GM12878 (cell line): ENCODE results near the gene DHDDS. TPM values are rescaled to one million over a fixed set of nuclear protein-coding genes. Genes with fewer than 3 reads are reported as not detected.
A peak's percentile ranks its signal among the peaks of the same experiment; 100 is the strongest.

Experiments
- ATAC-seq: fragments of 200-7000 bp; cut with Tn5 transposase; 3 replicates; pipeline ENCODE4 v1.9.1; 2020; ENCODE audit warnings: mild to moderate bottlenecking, moderate library complexity
- BruUV-seq: library from RNA; stranded (reverse); fragments of 400-500 nt; replicated peaks from 2 replicates; lab custom pipeline; 2021; lab: Mats Ljungman, UMichigan
- CTCF ChIA-PET: fragments of 300-600 bp; sonication (Branson Sonifier 250); formaldehyde crosslinking; extraction: SDS; loops from one replicate; lab custom pipeline; 2021; ENCODE audit warnings: inconsistent platforms; lab: Yijun Ruan, JAX
- POLR2A ChIA-PET: fragments of 350-600 bp; formaldehyde crosslinking; extraction: SDS; loops from one replicate; lab custom pipeline; 2021; ENCODE audit warnings: inconsistent platforms; lab: Charles Lee
- RAD21 ChIA-PET: fragments of 300-600 bp; sonication (Branson Sonifier 250); formaldehyde crosslinking; loops from one replicate; lab custom pipeline; 2023; ENCODE audit warnings: antibody characterized with exemption; ENCODE audit not compliant: unreplicated experiment; lab: Charles Lee
- SMC1A ChIA-PET: fragments of 300-600 bp; sonication (Branson Sonifier 250); formaldehyde crosslinking; loops from one replicate; lab custom pipeline; 2023; ENCODE audit not compliant: unreplicated experiment, uncharacterized antibody; lab: Charles Lee
- DNase-seq: peaks from one replicate; pipeline ENCODE4 v3.0.0-alpha.2; 2011; ENCODE audit warnings: low read depth, low spot score
- FAIRE-seq: peaks from 3 replicates; lab custom pipeline; 2011; peaks lifted over from hg19 to GRCh38; lab: Jason Lieb, UNC
- H2AFZ ChIP-seq: 2 replicates; pipeline ENCODE4 v1.6.0; 2011; ENCODE audit warnings: low read depth, low read length, control low read depth; ENCODE audit not compliant: control insufficient read depth
- H3K27ac ChIP-seq: 2 replicates; pipeline ENCODE4 v1.5.1; 2011; ENCODE audit warnings: control low read depth; ENCODE audit not compliant: control insufficient read depth, insufficient read depth
- H3K27me3 ChIP-seq, 2 experiments: replicated peaks in 1 of 2; 2 replicates each; pipeline versions ENCODE4 v1.6.0 to v1.6.1; 2011; ENCODE audit warnings: low read length in 1 of 2; ENCODE audit not compliant: control insufficient read depth in 2 of 2, insufficient read depth in 2 of 2
- H3K36me3 ChIP-seq, 2 experiments: 2 replicates each; pipeline ENCODE4 v1.5.1; 2011; ENCODE audit warnings: low read length in 1 of 2; ENCODE audit not compliant: control insufficient read depth in 2 of 2, insufficient read depth in 2 of 2
- H3K4me1 ChIP-seq: 2 replicates; pipeline ENCODE4 v1.6.1; 2011; ENCODE audit warnings: mild to moderate bottlenecking, low read length, moderate library complexity, mixed read lengths; ENCODE audit not compliant: control insufficient read depth, insufficient read depth
- H3K4me2 ChIP-seq: 2 replicates; pipeline ENCODE4 v1.6.0; 2011; ENCODE audit warnings: control low read depth; ENCODE audit not compliant: control insufficient read depth, insufficient read depth
- H3K4me3 ChIP-seq: fragments of 200-600 bp; sonication (generic); 2 replicates; pipeline ENCODE4 v1.5.1; 2016
- H3K79me2 ChIP-seq: 2 replicates; pipeline ENCODE4 v1.6.0; 2011; ENCODE audit warnings: low read length; ENCODE audit not compliant: control insufficient read depth, insufficient read depth
- H3K9ac ChIP-seq: 2 replicates; pipeline ENCODE4 v1.8.0; 2011; ENCODE audit warnings: low read length, control low read depth, mixed read lengths; ENCODE audit not compliant: control insufficient read depth, insufficient read depth
- H3K9me3 ChIP-seq: replicated peaks from 3 replicates; pipeline ENCODE4 v1.5.1; 2011; ENCODE audit warnings: mild to moderate bottlenecking, low read length; ENCODE audit not compliant: control insufficient read depth, insufficient read depth
- H4K20me1 ChIP-seq: 2 replicates; pipeline ENCODE4 v1.6.0; 2011; ENCODE audit not compliant: control insufficient read depth, insufficient read depth
- ATF7 ChIP-seq: fragments of 450-650 bp; IDR thresholded peaks from 2 replicates; pipeline ENCODE4 v1.6.1; 2016; ENCODE audit warnings: low read depth, mild to moderate bottlenecking
- CBX5 ChIP-seq: sonication (generic); IDR thresholded peaks from 2 replicates; pipeline ENCODE4 v1.6.1; 2016; ENCODE audit warnings: low read depth, moderate library complexity, mild to moderate bottlenecking, inconsistent platforms
- ESRRA ChIP-seq: IDR thresholded peaks from 2 replicates; pipeline ENCODE4 v1.6.1; 2012; ENCODE audit warnings: mild to moderate bottlenecking, low read length, improper control_type of control experiment
- HDAC2 ChIP-seq: fragments of 200-600 bp; sonication (generic); IDR thresholded peaks from 2 replicates; pipeline ENCODE4 v1.6.1; 2017
- IKZF1 ChIP-seq: fragments of 450-650 bp; conservative IDR thresholded peaks from 2 replicates; pipeline ENCODE4 v1.6.1; 2017; ENCODE audit warnings: antibody characterized with exemption, mild to moderate bottlenecking
- JUND ChIP-seq: IDR thresholded peaks from 2 replicates; pipeline ENCODE4 v1.6.1; 2012; ENCODE audit warnings: low read depth, mild to moderate bottlenecking, low read length, improper control_type of control experiment, moderate library complexity
- NFYA ChIP-seq: IDR thresholded peaks from 2 replicates; pipeline ENCODE4 v1.6.1; 2011; ENCODE audit warnings: low read depth, mild to moderate bottlenecking, low read length, improper control_type of control experiment, borderline replicate concordance
- TARDBP ChIP-seq: IDR thresholded peaks from 2 replicates; pipeline ENCODE4 v1.6.1; 2016; ENCODE audit warnings: borderline replicate concordance
- TCF3 ChIP-seq: IDR thresholded peaks from 2 replicates; pipeline ENCODE4 v1.6.1; 2012; ENCODE audit warnings: low read depth, mild to moderate bottlenecking, low read length, borderline replicate concordance; ENCODE audit not compliant: insufficient read depth
- WGBS: methylation state at CpG from one replicate; pipeline ENCODE4 v1.1.6; 2016; ENCODE audit warnings: low lambda C conversion rate; ENCODE audit not compliant: insufficient replicate concordance, insufficient coverage; ENCODE audit errors: missing lambda C conversion rate; 5-methylcytosine and 5-hydroxymethylcytosine counted together
- in situ Hi-C: fragments of 300-500 bp; cut with MboI; formaldehyde crosslinking; loops from 9 replicates; pipeline ENCODE4 v1.14.3; 2018; ENCODE audit warnings: mixed read lengths
- intact Hi-C: fragments of 100-400 bp; cut with micrococcal nuclease; formaldehyde crosslinking; loops from one replicate; pipeline ENCODE4 v1.14.2; 2022; ENCODE audit not compliant: unreplicated experiment
- polyA plus RNA-seq, 11 experiments: library from polyadenylated mRNA; depleted of rRNA in 4 of 11; unstranded in 6 of 11; stranded (reverse) in 5 of 11; fragments of >200 nt; fragmentation: Nextera tagmentation in 4 of 11; fragmentation: Illumina TruSeq in 1 of 11; extraction: Ambion mirVana in 4 of 11; extraction: Trizol in 1 of 11; gene quantifications; 1 replicate in 1 of 11; 2 replicates in 10 of 11; pipeline versions ENCODE4 v1.2.1 to v1.2.3, GENCODE V29; 2011 to 2016; ENCODE audit warnings: inconsistent platforms in 2 of 11, missing spikeins in 2 of 11, low read depth in 1 of 11
- total RNA-seq, 4 experiments: library from RNA; depleted of rRNA in 3 of 4; stranded (reverse); fragments of >200 nt in 3 of 4; fragmentation: Illumina TruSeq in 1 of 4; extraction: Trizol in 1 of 4; gene quantifications; 2 replicates each; pipeline versions ENCODE4 v1.2.1 to v1.2.3, GENCODE V29; 2013 to 2021
- TF ChIP-seq, protein P1 (sequence below): IDR thresholded peaks from 2 replicates; pipeline ENCODE4 v1.6.1; 2011; ENCODE audit warnings: low read depth, low read length, improper control_type of control experiment, borderline replicate concordance
- TF ChIP-seq, protein P2 (sequence below): fragments of 450-650 bp; IDR thresholded peaks from 2 replicates; pipeline ENCODE4 v1.6.1; 2017; ENCODE audit warnings: mild to moderate bottlenecking, moderate library complexity
- TF ChIP-seq, protein P3 (sequence below), 3 experiments: IDR thresholded peaks in 2 of 3; conservative IDR thresholded peaks in 1 of 3; 2 replicates each; pipeline ENCODE4 v1.5.1; 2011; ENCODE audit warnings: low read depth in 3 of 3, low read length in 3 of 3, mild to moderate bottlenecking in 3 of 3, control low read depth in 2 of 3, moderate library complexity in 2 of 3, inconsistent platforms in 1 of 3, mixed read lengths in 1 of 3; ENCODE audit not compliant: control insufficient read depth in 2 of 3, insufficient read depth in 1 of 3; ENCODE audit errors: extremely low read depth in 1 of 3
- TF ChIP-seq, protein P4 (sequence below): IDR thresholded peaks from 2 replicates; pipeline ENCODE4 v1.6.1; 2012; ENCODE audit warnings: low read depth, low read length, improper control_type of control experiment

The DHDDS gene
- total and polyA plus RNA-seq, 10 of the 15 experiments (the other 5 are each of a cell fraction or from before 2014, with no cell fraction given), result 22.7 to 47.5 (median 36.4) TPM

DNA sequence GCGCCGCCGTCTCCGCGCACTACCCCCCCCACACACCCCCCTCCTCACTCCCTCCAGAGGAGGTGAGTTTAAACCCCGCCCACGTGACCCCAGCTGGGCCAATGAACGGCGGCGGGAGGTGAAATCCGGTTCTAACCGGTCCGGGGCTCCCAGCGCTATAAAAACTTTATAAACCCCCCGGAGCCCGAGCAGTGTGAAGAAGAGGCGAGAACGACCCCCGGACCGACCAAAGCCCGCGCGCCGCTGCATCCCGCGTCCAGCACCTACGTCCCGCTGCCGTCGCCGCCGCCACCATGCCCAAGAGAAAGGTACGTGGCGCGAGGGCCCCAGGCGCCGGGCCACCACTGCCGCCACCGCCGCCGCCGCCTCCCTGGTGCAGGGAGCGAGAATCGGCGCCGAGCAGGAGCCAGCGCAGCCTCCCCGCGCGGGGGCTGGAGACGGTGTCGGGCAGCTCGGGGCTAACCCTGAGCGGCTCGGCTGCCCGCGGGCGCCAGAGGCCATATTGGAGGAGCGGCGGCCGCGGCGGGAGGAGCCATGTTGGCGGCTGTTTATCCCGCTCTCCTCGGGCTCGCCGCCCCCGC lies 40.3 kb downstream of the DHDDS start, which contains the start of gene HMGN2:
HMGN2 (plus strand) TSS at position 121 of the 581 bp plus-strand sequence; CDS start at position 294, 173 bp downstream.
- no TSS peak for BruUV-seq
- WGBS, result under 1% methylated on average over 38 of the region's 69 CpGs
- ChIA-PET CTCF (interaction anchor here (0.6 to 3.6 kb wide), 8 partner anchors 12 to 92 kb away, joined by 3 to 14 read pairs (median 4); no protein-coding TSS in a partner anchor), RAD21 (interaction anchor here (2.8 kb wide), 1 partner anchor 28 kb away, joined by 12 read pairs; no protein-coding TSS in a partner anchor), POLR2A (interaction anchor here (0.7 to 4.5 kb wide), 6 partner anchors 10 to 154 kb away, joined by 3 to 24 read pairs (median 4); partner anchors contain the start of genes CD52 and DHDDS), SMC1A (interaction anchor here (1.2 kb wide), 1 partner anchor 367 kb away, joined by 3 read pairs; no protein-coding TSS in a partner anchor)
- Histone ChIP-seq H2AFZ (peak within 1 kb of the TSS; percentile 51), H3K36me3 (peaks cover 11 to 32% of the 10 kb centered on the region in 2 experiments), H3K9me3 (no peaks in the 10 kb centered on the region), H3K4me3 (peak within 1 kb of the TSS; percentile 84), H3K27ac (peak within 1 kb of the TSS; percentile 98), H3K4me1 (peaks cover 19% of the 10 kb centered on the region), H3K9ac (peak within 1 kb of the TSS; percentile 98), H3K79me2 (peaks cover 25% of the 10 kb centered on the region), H4K20me1 (no peaks in the 10 kb centered on the region; the same call in 1 of the 2 replicates), H3K4me2 (peak within 1 kb of the TSS; percentile 98), H3K27me3 (no peaks in the 10 kb centered on the region)
- in situ Hi-C loops (no loop called here), intact Hi-C loops (no loop called here)
- ATAC-seq (peak; percentile 84), FAIRE-seq (no peak), DNase-seq (peak; percentile 27)
- TF ChIP-seq CBX5 (no peak), TARDBP (no peak), ESRRA (no peak), IKZF1 (peak; percentile 55), TCF3 (0 out of 2 replicates have a peak, but pooled peaks have one; percentile 17), JUND (no peak), NFYA (no peak), HDAC2 (no peak), ATF7 (no peak)
- TF ChIP-seq, protein P1, sequence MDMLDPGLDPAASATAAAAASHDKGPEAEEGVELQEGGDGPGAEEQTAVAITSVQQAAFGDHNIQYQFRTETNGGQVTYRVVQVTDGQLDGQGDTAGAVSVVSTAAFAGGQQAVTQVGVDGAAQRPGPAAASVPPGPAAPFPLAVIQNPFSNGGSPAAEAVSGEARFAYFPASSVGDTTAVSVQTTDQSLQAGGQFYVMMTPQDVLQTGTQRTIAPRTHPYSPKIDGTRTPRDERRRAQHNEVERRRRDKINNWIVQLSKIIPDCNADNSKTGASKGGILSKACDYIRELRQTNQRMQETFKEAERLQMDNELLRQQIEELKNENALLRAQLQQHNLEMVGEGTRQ, result peak; percentile 73
- TF ChIP-seq, protein P2, sequence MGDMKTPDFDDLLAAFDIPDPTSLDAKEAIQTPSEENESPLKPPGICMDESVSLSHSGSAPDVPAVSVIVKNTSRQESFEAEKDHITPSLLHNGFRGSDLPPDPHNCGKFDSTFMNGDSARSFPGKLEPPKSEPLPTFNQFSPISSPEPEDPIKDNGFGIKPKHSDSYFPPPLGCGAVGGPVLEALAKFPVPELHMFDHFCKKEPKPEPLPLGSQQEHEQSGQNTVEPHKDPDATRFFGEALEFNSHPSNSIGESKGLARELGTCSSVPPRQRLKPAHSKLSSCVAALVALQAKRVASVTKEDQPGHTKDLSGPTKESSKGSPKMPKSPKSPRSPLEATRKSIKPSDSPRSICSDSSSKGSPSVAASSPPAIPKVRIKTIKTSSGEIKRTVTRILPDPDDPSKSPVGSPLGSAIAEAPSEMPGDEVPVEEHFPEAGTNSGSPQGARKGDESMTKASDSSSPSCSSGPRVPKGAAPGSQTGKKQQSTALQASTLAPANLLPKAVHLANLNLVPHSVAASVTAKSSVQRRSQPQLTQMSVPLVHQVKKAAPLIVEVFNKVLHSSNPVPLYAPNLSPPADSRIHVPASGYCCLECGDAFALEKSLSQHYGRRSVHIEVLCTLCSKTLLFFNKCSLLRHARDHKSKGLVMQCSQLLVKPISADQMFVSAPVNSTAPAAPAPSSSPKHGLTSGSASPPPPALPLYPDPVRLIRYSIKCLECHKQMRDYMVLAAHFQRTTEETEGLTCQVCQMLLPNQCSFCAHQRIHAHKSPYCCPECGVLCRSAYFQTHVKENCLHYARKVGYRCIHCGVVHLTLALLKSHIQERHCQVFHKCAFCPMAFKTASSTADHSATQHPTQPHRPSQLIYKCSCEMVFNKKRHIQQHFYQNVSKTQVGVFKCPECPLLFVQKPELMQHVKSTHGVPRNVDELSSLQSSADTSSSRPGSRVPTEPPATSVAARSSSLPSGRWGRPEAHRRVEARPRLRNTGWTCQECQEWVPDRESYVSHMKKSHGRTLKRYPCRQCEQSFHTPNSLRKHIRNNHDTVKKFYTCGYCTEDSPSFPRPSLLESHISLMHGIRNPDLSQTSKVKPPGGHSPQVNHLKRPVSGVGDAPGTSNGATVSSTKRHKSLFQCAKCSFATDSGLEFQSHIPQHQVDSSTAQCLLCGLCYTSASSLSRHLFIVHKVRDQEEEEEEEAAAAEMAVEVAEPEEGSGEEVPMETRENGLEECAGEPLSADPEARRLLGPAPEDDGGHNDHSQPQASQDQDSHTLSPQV, result no peak; the same call in 1 of the 2 replicates
- TF ChIP-seq, protein P3, sequence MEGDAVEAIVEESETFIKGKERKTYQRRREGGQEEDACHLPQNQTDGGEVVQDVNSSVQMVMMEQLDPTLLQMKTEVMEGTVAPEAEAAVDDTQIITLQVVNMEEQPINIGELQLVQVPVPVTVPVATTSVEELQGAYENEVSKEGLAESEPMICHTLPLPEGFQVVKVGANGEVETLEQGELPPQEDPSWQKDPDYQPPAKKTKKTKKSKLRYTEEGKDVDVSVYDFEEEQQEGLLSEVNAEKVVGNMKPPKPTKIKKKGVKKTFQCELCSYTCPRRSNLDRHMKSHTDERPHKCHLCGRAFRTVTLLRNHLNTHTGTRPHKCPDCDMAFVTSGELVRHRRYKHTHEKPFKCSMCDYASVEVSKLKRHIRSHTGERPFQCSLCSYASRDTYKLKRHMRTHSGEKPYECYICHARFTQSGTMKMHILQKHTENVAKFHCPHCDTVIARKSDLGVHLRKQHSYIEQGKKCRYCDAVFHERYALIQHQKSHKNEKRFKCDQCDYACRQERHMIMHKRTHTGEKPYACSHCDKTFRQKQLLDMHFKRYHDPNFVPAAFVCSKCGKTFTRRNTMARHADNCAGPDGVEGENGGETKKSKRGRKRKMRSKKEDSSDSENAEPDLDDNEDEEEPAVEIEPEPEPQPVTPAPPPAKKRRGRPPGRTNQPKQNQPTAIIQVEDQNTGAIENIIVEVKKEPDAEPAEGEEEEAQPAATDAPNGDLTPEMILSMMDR (IDR thresholded peaks at IDR 0.05 in 2 of 3, conservative IDR thresholded peaks at IDR 0.05 in 1 of 3; ENCODE audit: control insufficient read depth in 2 of 3, extremely low read depth in 1 of 3, insufficient read depth in 1 of 3, low read depth in 3 of 3, low read length in 3 of 3), result no peak
- TF ChIP-seq, protein P4, sequence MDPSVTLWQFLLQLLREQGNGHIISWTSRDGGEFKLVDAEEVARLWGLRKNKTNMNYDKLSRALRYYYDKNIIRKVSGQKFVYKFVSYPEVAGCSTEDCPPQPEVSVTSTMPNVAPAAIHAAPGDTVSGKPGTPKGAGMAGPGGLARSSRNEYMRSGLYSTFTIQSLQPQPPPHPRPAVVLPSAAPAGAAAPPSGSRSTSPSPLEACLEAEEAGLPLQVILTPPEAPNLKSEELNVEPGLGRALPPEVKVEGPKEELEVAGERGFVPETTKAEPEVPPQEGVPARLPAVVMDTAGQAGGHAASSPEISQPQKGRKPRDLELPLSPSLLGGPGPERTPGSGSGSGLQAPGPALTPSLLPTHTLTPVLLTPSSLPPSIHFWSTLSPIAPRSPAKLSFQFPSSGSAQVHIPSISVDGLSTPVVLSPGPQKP, result no peak
